Muscle layer of duodenum (tissue), 2 donors: Measurements from ENCODE around the gene GRIA3.
"Not testable (repeated sequence)": the region's sequence is repeated elsewhere in the genome, so short reads cannot be mapped to it uniquely, and the experiment has no call there.

Experiments used
- H3K27ac ChIP-seq: one replicate; pipeline ENCODE4 v1.7.0; 2013; ENCODE audit warnings: mild to moderate bottlenecking, low read length
- H3K27me3 ChIP-seq: one replicate; pipeline ENCODE4 v1.7.0; 2013; ENCODE audit warnings: low read depth, mild to moderate bottlenecking, control low read depth, low read length
- H3K36me3 ChIP-seq, 2 donors: one replicate each; pipeline ENCODE4 v1.7.0; 2013; ENCODE audit warnings: low read length in 2 of 2, control low read depth in 1 of 2, mild to moderate bottlenecking in 1 of 2; ENCODE audit not compliant: insufficient read depth in 2 of 2, control insufficient read depth in 1 of 2
- H3K4me1 ChIP-seq, 2 donors: one replicate each; pipeline ENCODE4 v1.7.0; 2013; ENCODE audit warnings: low read length in 2 of 2, mild to moderate bottlenecking in 2 of 2, control low read depth in 1 of 2, moderate library complexity in 1 of 2; ENCODE audit not compliant: insufficient read depth in 2 of 2, control insufficient read depth in 1 of 2
- H3K4me3 ChIP-seq, 2 donors: one replicate each; pipeline ENCODE4 v1.7.0; 2013; ENCODE audit warnings: low read length in 2 of 2, low read depth in 1 of 2, mild to moderate bottlenecking in 1 of 2
- H3K9me3 ChIP-seq, 2 donors: one replicate each; pipeline ENCODE4 v1.7.0; 2013; ENCODE audit warnings: low read length in 2 of 2, control low read depth in 1 of 2, mild to moderate bottlenecking in 1 of 2; ENCODE audit not compliant: control insufficient read depth in 1 of 2
- donor health status: healthy.

GRIA3 gene

DNA sequence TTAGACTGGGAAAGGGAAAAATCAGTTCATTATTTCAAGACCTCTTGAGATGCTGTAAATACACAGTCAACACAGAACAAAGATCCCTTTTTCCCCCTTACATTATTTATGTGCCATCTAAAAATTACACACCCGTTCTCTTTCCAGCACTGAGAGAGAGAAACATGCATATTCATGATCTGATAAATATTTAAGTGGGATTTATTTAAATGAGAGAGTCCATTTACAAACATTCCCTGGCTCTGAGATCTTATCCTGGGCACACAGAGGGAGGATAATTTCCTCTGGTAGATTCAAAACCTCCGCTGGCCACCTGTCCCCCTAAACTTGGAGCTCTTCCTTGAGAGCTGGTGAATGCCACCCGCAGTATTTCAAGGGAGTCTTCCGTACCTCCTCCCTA, 88.6 kb downstream of the GRIA3 start:
- Histone ChIP-seq H3K27me3 (no peaks in the 10 kb centered on the region), H3K36me3 (no peaks in the 10 kb centered on the region), H3K4me1 (no peaks in the 10 kb centered on the region), H3K9me3 (no peaks in the 10 kb centered on the region), H3K4me3 (no peak overlapping the region), H3K27ac (no peak overlapping the region)

DNA sequence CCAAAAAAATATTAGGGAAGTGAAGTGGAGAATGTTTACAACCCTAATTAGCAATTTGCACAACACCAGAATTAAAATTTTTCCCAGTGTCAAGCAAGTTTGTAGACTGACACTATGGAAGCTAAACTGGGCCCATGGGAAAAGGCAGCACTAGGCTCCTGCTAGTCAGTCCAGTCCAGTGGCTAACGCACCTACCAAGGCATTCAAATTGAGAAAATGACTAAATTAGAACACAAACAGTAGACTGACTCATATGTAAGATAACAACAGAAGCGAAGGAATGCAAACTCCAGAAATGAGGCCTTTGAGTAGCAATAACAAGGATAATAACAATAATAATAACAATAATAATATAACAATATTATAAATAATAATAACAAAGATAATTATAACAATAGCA, 90.7 kb downstream of the GRIA3 start:
- Histone ChIP-seq H3K36me3 (no peaks in the 10 kb centered on the region), H3K4me3 (no peak overlapping the region), H3K4me1 (no peaks in the 10 kb centered on the region), H3K9me3 (no peaks in the 10 kb centered on the region), H3K27ac (no peak overlapping the region), H3K27me3 (no peaks in the 10 kb centered on the region)

DNA sequence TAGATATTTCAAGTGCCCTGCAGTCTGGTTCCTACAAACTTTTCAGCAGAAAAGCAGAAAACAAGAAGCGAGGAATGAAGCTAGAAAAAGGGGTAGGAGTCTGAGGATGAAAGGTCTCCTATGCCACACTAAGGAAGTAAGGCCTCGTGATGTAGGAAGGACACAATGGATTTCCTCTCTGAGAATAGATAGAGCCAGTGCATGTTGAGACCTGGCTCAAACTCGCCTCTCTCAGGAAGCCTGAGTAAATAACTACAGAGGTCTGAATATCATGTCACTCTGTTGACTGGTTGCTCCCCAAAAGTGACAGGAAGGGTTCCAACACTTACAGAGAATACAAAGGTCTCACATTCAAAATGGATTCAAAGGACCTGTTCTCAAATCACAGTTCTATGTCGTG, 93.3 kb downstream of the GRIA3 start:
- Histone ChIP-seq H3K4me3 (no peak overlapping the region), H3K27ac (no peak overlapping the region), H3K36me3 (no peaks in the 10 kb centered on the region), H3K27me3 (no peaks in the 10 kb centered on the region), H3K9me3 (no peaks in the 10 kb centered on the region), H3K4me1 (no peaks in the 10 kb centered on the region)

DNA sequence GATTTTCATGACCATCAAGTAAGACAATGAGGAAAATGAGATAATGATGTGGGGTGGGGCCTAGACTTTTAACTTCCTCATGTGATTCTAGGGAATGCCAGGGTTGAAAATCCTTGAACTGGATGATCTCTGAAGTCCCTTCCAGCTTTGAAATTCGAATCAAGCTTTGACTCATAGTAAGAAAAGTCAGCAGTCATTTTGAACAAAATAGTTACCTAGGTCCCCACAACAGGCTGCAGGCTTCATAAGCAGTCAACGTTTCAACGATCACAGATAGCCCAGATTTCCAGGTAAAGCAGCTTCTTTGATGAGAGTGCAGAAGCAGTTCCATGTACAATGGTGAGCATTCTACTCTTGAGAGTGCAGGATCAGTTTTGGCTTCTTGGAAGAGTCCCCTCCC, 93.7 kb downstream of the GRIA3 start:
- H3K9me3 ChIP-seq: no peaks in the 10 kb centered on the region
- no peak overlapping the region for H3K4me3 ChIP-seq
- no peaks in the 10 kb centered on the region for H3K4me1 ChIP-seq
- H3K27me3 ChIP-seq: no peaks in the 10 kb centered on the region
- no peaks in the 10 kb centered on the region for H3K36me3 ChIP-seq
- H3K27ac ChIP-seq: no peak overlapping the region

DNA sequence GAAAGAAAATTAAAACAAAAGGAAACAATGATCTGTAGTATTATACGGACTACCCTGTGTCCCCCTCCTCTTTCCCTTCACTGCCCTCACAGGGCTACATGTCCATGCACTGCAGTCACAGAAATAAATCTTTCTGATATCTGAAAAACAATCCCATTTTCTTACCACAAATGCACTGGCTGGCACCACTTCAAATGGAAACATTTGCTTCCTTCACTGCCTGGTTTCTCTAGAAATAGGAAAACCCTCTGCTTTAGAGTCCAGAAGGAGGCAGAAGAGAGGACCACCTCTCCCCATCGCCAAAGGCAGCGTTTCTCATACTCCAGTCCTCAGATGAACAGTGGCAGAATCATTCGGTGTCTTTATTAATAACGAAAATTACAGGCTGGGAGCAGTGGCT, 98.2 kb downstream of the GRIA3 start:
- Histone ChIP-seq H3K27me3 (no peaks in the 10 kb centered on the region), H3K27ac (no peak overlapping the region), H3K4me3 (no peak overlapping the region), H3K4me1 (no peaks in the 10 kb centered on the region), H3K9me3 (no peaks in the 10 kb centered on the region), H3K36me3 (no peaks in the 10 kb centered on the region)

DNA sequence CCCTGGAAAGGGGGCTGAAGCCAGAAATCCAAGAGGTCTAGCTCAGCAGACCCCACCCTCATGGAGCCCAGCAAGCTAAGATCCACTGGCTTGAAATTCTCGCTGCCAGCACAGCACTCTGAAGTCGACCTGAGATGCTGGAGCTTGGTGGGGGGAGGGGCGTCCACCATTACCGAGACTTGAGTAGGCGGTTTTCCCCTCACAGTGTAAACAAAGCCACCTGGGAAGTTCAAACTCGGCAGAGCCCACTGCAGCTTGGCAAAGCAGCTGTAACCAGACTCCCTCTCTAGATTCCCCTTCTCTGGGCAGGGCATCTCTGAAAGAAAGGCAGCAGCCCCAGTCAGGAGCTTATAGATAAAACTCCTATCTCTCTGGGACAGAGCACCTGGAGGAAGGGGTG, 99.3 kb downstream of the GRIA3 start:
- H3K4me3 ChIP-seq, H3K9me3 ChIP-seq, H3K27ac ChIP-seq, H3K27me3 ChIP-seq, H3K4me1 ChIP-seq, H3K36me3 ChIP-seq: not testable (repeated sequence)

DNA sequence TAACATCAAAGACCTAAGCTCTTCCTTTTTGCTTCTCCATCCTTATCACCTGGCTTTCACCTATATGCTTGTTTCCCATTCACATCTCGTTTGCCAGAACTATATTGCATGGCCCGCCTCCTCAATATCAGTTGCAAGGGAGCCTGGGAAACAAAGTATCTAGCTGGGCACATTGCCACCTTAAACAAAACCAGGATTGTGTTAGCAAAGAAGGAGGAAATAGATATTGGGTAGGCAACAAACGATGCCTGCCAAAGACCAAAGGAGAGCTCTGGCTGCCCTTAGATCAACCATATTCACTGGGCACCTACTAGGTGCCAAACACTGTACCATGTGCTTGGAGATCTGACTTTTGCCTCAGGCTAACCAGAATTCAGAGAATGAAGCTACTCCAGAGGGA, 107.5 kb downstream of the GRIA3 start:
- H3K27ac ChIP-seq: no peak overlapping the region
- no peak overlapping the region for H3K4me3 ChIP-seq
- no peaks in the 10 kb centered on the region for H3K4me1 ChIP-seq
- no peaks in the 10 kb centered on the region for H3K27me3 ChIP-seq
- H3K36me3 ChIP-seq: no peaks in the 10 kb centered on the region
- no peaks in the 10 kb centered on the region for H3K9me3 ChIP-seq

DNA sequence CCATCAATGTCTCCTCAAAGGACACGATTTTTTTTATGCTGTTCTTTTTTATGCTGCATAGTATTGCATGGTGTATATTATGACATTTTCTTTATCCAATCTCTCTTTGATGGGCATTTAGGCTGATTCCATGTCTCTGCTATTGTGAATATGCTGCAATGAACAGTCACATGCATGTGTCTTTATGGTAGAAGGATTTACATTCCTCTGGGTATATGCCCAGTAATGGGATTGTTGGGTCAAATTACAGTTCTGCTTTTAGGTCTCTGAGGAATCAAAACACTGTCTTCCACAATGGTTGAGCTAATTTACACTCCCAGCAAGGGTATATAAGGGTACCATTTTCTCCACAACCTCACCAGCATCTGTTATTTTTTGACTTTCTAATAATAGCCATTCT, 113.9 kb downstream of the GRIA3 start:
- H3K27me3 ChIP-seq: no peaks in the 10 kb centered on the region
- no peak overlapping the region for H3K27ac ChIP-seq
- no peaks in the 10 kb centered on the region for H3K36me3 ChIP-seq
- H3K9me3 ChIP-seq: no peaks in the 10 kb centered on the region
- H3K4me3 ChIP-seq: no peak overlapping the region
- no peaks in the 10 kb centered on the region for H3K4me1 ChIP-seq

DNA sequence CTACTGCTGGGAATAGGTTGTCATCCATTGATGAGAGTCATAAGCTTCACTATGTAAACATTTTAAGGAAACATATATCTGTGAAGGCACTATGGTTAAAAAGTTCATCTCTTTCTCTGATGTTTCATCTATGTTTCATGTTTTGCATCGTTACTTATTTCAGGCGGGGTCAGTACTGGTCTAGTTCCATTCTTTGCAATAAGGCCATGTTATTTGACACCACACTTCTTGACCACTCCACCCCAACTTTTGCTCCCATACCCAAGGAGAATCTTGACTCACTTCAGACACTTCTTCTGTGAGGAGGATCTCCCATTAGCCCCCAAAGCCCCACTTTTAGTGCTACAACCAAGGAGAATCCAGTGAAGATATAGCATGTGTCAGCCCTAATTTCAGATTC, 119.4 kb downstream of the GRIA3 start:
- H3K36me3 ChIP-seq: no peaks in the 10 kb centered on the region
- no peak overlapping the region for H3K4me3 ChIP-seq
- H3K27ac ChIP-seq: no peak overlapping the region
- no peaks in the 10 kb centered on the region for H3K27me3 ChIP-seq
- H3K4me1 ChIP-seq: no peaks in the 10 kb centered on the region
- no peaks in the 10 kb centered on the region for H3K9me3 ChIP-seq

DNA sequence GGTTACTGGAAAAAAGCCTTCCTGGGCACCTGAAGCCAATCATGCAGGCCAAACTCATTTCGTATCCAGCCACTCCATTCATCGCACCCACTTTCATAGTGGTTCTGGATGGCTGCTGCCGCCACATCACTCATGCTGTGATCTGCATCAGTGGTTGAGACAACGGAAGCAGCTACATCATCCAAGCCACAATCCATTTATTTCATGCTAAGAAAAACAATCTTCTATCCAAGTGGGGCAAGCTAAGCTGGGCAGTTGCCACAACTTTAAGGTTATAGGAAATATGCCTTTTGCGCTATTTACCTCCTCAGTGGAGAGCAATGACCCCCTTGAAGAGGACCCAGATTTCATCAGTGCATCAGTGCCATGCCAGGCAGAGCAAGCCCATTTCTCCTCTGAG, 124.6 kb downstream of the GRIA3 start:
- Histone ChIP-seq H3K27me3 (no peaks in the 10 kb centered on the region), H3K27ac (no peak overlapping the region), H3K4me3 (no peak overlapping the region), H3K9me3 (no peaks in the 10 kb centered on the region), H3K4me1 (no peaks in the 10 kb centered on the region), H3K36me3 (no peaks in the 10 kb centered on the region)

DNA sequence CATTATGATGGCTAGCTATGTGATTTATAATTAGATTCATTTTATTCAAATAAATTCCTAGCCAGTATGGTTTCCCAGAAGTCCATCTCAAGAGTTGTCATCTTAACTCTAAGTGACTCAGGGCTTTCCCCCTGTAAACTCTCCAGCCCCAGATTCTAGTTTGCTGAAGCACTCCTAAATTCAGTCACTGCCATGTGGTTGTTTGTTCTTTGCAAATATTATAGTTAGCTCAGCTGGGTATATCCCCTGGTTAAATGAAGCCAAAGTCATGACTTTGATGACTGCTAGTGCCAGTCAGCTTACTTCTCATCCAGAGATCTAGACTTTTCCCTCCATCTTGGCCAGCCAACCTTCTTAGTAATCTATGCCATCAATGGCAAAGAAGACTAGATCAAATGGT, 126.0 kb downstream of the GRIA3 start:
- Histone ChIP-seq H3K4me1 (no peaks in the 10 kb centered on the region), H3K27me3 (no peaks in the 10 kb centered on the region), H3K9me3 (no peaks in the 10 kb centered on the region), H3K4me3 (no peak overlapping the region), H3K27ac (no peak overlapping the region), H3K36me3 (no peaks in the 10 kb centered on the region)

DNA sequence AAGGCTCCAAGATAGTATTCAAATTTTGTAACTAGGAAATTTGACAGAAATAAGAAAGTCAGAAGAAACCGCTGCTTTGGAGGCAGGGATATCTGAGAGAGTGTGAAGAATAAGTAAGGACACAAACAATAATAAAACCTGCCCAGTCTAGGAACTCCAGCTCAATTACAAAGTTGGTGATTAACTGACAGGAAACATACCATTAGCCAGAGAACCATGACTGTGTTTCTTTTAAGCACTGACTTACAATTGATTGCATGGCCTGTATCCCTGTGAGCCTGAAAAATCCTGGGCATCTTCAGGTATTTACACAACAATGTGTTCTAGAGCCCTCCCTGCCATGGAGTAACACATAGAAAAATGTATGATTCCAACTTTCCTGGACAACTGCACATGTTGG, 127.4 kb downstream of the GRIA3 start:
- Histone ChIP-seq H3K4me3 (no peak overlapping the region), H3K36me3 (no peaks in the 10 kb centered on the region), H3K27ac (no peak overlapping the region), H3K27me3 (no peaks in the 10 kb centered on the region), H3K9me3 (no peaks in the 10 kb centered on the region), H3K4me1 (no peaks in the 10 kb centered on the region)
